K562 (cell line): ENCODE data around the gene KL. TPM values are rescaled to one million over a fixed set of nuclear protein-coding genes. Genes with fewer than 3 reads are reported as not detected.

ENCODE experiments used
- ATAC-seq: fragments of 200-7000 bp; cut with Tn5 transposase; 3 replicates; pipeline ENCODE4 v1.9.1; 2020; ENCODE audit warnings: moderate library complexity
- BruUV-seq: library from RNA; stranded (reverse); fragments of 400-500 nt; replicated peaks from 2 replicates; lab custom pipeline; 2021; lab: Mats Ljungman, UMichigan
- CTCF ChIA-PET: fragments of 300-600 bp; formaldehyde crosslinking; extraction: SDS; loops from one replicate; lab custom pipeline; 2021; ENCODE audit warnings: low intra/inter-chr PET ratio; lab: Yijun Ruan, JAX
- POLR2A ChIA-PET: fragments of 300-600, 350-650 bp; sonication (Branson Sonifier 250); formaldehyde crosslinking; extraction: SDS; loops from one replicate; lab custom pipeline; 2021; ENCODE audit warnings: antibody characterized with exemption, inconsistent platforms; lab: Yijun Ruan, JAX
- DNase-seq, 4 experiments: peaks; one replicate each; pipeline versions ENCODE4 v3.0.0 to v3.0.0-alpha.2; 2011 to 2018; ENCODE audit warnings: low spot score in 3 of 4, mixed read lengths in 3 of 4; ENCODE audit errors: extremely low read depth in 1 of 4
- FAIRE-seq: peaks from 2 replicates; lab custom pipeline; 2011; peaks lifted over from hg19 to GRCh38; lab: Jason Lieb, UNC
- H2AFZ ChIP-seq: 2 replicates; pipeline ENCODE4 v1.6.0; 2011; ENCODE audit warnings: low read depth, low read length, control low read depth, inconsistent platforms
- H3K27ac ChIP-seq: fragments of 200-600 bp; 3 replicates; pipeline ENCODE4 v1.8.0; 2011; ENCODE audit warnings: low read depth, mild to moderate bottlenecking, control low read depth, inconsistent platforms, low read length, moderate library complexity, mixed read lengths; ENCODE audit errors: extremely low read depth
- H3K27me3 ChIP-seq, 2 experiments: fragments of 300-600 bp in 1 of 2; 2 replicates in 1 of 2; 3 replicates in 1 of 2; pipeline versions ENCODE4 v1.6.0 to v1.8.0; 2011; ENCODE audit warnings: inconsistent platforms in 2 of 2, low read length in 2 of 2, mild to moderate bottlenecking in 1 of 2, mixed read lengths in 1 of 2, moderate library complexity in 1 of 2; ENCODE audit not compliant: control insufficient read depth in 2 of 2, insufficient read depth in 2 of 2
- H3K36me3 ChIP-seq: fragments of 300-600 bp; 3 replicates; pipeline ENCODE4 v1.8.0; 2011; ENCODE audit warnings: mild to moderate bottlenecking, low read length, inconsistent platforms; ENCODE audit not compliant: control insufficient read depth, insufficient read depth
- H3K4me1 ChIP-seq, 2 experiments: fragments of 200-600 bp in 1 of 2; replicated peaks in 1 of 2; 2 replicates in 1 of 2; 3 replicates in 1 of 2; pipeline versions ENCODE4 v1.5.1 to v1.8.0; 2011; ENCODE audit warnings: inconsistent platforms in 2 of 2, low read length in 2 of 2, mild to moderate bottlenecking in 1 of 2, mixed read lengths in 1 of 2, moderate library complexity in 1 of 2; ENCODE audit not compliant: control insufficient read depth in 2 of 2, insufficient read depth in 2 of 2
- H3K4me2 ChIP-seq: 2 replicates; pipeline ENCODE4 v1.6.1; 2011; ENCODE audit warnings: low read length, control low read depth, inconsistent platforms, mixed read lengths; ENCODE audit not compliant: insufficient read depth
- H3K4me3 ChIP-seq: fragments of 200-600 bp; sonication (generic), shearing (Covaris generic); 2 replicates; pipeline ENCODE4 v1.5.1; 2016; ENCODE audit warnings: control low read depth, inconsistent platforms
- H3K79me2 ChIP-seq: fragments of 200-600 bp; 3 replicates; pipeline ENCODE4 v1.8.0; 2011; ENCODE audit warnings: low read length, inconsistent platforms; ENCODE audit not compliant: control insufficient read depth, insufficient read depth
- H3K9ac ChIP-seq, 2 experiments: 2 replicates each; pipeline versions ENCODE4 v1.6.0 to v1.6.1; 2011; ENCODE audit warnings: low read depth in 2 of 2, low read length in 2 of 2, control low read depth in 1 of 2, inconsistent platforms in 1 of 2, mild to moderate bottlenecking in 1 of 2, mixed read lengths in 1 of 2; ENCODE audit not compliant: insufficient read depth in 1 of 2
- H3K9me1 ChIP-seq: one replicate; pipeline ENCODE4 v1.6.0; 2011; ENCODE audit warnings: inconsistent platforms, mild to moderate bottlenecking, low read length, moderate library complexity; ENCODE audit not compliant: control insufficient read depth, insufficient read depth
- H3K9me3 ChIP-seq: replicated peaks from 2 replicates; pipeline ENCODE4 v1.5.1; 2011; ENCODE audit warnings: low read depth, low read length, inconsistent platforms; ENCODE audit not compliant: control insufficient read depth, insufficient read depth
- H4K20me1 ChIP-seq: replicated peaks from 2 replicates; pipeline ENCODE4 v1.6.1; 2011; ENCODE audit warnings: low read length, inconsistent platforms, mixed read lengths; ENCODE audit not compliant: control insufficient read depth, insufficient read depth
- GATA2 ChIP-seq: sonication (generic); formaldehyde crosslinking; IDR thresholded peaks from 2 replicates; pipeline ENCODE4 v1.4.0; 2020; ENCODE audit warnings: mild to moderate bottlenecking, missing genetic modification reagents
- PREB ChIP-seq: sonication (generic); formaldehyde crosslinking; IDR thresholded peaks from 2 replicates; pipeline ENCODE4 v1.8.1; 2023; ENCODE audit warnings: mild to moderate bottlenecking, missing genetic modification reagents
- RBM25 ChIP-seq: fragments of 200-400 bp; formaldehyde crosslinking; IDR thresholded peaks from 2 replicates; pipeline ENCODE4 v1.6.1; 2018; ENCODE audit warnings: low read length, low read depth, moderate library complexity; ENCODE audit not compliant: severe bottlenecking
- RHOXF2B ChIP-seq: fragments of 250-450 bp; sonication (Bioruptor Pico); conservative IDR thresholded peaks from 2 replicates; pipeline ENCODE4 v1.5.1; 2021
- SIX5 ChIP-seq, 2 experiments: IDR thresholded peaks; 2 replicates each; pipeline ENCODE4 v1.6.1; 2011; ENCODE audit warnings: low read length in 2 of 2, borderline replicate concordance in 1 of 2, low read depth in 1 of 2, mild to moderate bottlenecking in 1 of 2, moderate library complexity in 1 of 2; ENCODE audit not compliant: insufficient read depth in 1 of 2
- SMAD3 ChIP-seq: fragments of 450-650 bp; formaldehyde crosslinking; conservative IDR thresholded peaks from 2 replicates; pipeline ENCODE4 v1.4.0; 2020; ENCODE audit warnings: mild to moderate bottlenecking
- ZHX1 ChIP-seq: fragments of 150-350 bp; conservative IDR thresholded peaks from 2 replicates; pipeline ENCODE4 v1.6.1; 2014; ENCODE audit warnings: low read length
- in situ Hi-C: fragments of 300-500 bp; cut with MboI; formaldehyde crosslinking; loops from 4 replicates; pipeline ENCODE4 v1.15.0; 2018; ENCODE audit warnings: inconsistent platforms, mixed read lengths
- intact Hi-C: fragments of 100-400 bp; cut with micrococcal nuclease; formaldehyde crosslinking; loops from 2 replicates; pipeline ENCODE4 v1.14.2; 2022
- polyA plus RNA-seq, 8 experiments: library from polyadenylated mRNA; depleted of rRNA in 4 of 8; stranded (reverse) in 5 of 8; unstranded in 3 of 8; fragments of >200 nt; fragmentation: Nextera tagmentation in 2 of 8; fragmentation: Illumina TruSeq in 1 of 8; extraction: Ambion mirVana in 2 of 8; extraction: Trizol in 1 of 8; gene quantifications; 2 replicates each; pipeline versions ENCODE4 v1.2.1 to v1.2.3, GENCODE V29; 2011 to 2014; ENCODE audit warnings: inconsistent platforms in 1 of 8, missing spikeins in 1 of 8
- total RNA-seq, 7 experiments: library from RNA; depleted of rRNA in 6 of 7; stranded (reverse); fragments of >200 nt in 6 of 7; fragmentation: Illumina TruSeq in 2 of 7; extraction: Trizol in 2 of 7; gene quantifications; 2 replicates each; pipeline versions ENCODE4 v1.2.1 to v1.2.3, GENCODE V29; 2011 to 2021; ENCODE audit warnings: low replicate concordance in 1 of 7
- TF ChIP-seq, protein P1 (sequence below): sonication (generic); formaldehyde crosslinking; IDR thresholded peaks from 2 replicates; pipeline ENCODE4 v1.8.1; 2022; ENCODE audit warnings: missing genetic modification reagents
- TF ChIP-seq, protein P2 (sequence below), 2 experiments: fragments of 450-650 bp; formaldehyde crosslinking in 1 of 2; IDR thresholded peaks; 2 replicates each; pipeline versions ENCODE4 v1.4.0 to v1.6.1; 2014 to 2020; ENCODE audit warnings: mild to moderate bottlenecking in 2 of 2, borderline replicate concordance in 1 of 2, low read depth in 1 of 2

KL gene
- total and polyA plus RNA-seq, 9 of the 15 experiments (the other 6 are each of a cell fraction or from before 2014, with no cell fraction given) = not detected

DNA sequence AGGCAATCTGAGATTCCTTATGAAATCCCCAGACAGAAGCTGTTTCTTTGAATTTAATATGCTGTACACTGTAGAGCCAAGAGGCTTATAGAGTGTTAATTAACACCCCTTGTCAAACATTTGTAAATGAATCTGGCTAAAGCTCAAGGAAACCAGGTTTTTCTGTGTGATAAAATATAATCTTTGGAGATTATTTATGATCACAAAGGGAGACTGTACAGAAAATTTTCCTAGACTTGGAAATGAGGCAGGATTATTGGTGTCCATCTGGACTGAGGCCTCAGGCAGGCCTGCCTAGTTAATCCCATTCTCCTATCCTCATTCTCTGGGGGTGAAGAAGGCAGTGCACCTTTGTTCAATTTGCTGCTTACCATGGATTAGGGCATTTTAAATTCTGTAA is 17.8 kb downstream of the KL start:
- POLR2A ChIA-PET = no interaction called here
- TF ChIP-seq, protein P1, sequence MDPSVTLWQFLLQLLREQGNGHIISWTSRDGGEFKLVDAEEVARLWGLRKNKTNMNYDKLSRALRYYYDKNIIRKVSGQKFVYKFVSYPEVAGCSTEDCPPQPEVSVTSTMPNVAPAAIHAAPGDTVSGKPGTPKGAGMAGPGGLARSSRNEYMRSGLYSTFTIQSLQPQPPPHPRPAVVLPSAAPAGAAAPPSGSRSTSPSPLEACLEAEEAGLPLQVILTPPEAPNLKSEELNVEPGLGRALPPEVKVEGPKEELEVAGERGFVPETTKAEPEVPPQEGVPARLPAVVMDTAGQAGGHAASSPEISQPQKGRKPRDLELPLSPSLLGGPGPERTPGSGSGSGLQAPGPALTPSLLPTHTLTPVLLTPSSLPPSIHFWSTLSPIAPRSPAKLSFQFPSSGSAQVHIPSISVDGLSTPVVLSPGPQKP (CRISPR knock-in tag) = no peak
- no peak for TF ChIP-seq SMAD3 (CRISPR knock-in tag)
- TF ChIP-seq RBM25 = no peak
- TF ChIP-seq ZHX1 = no peak
- TF ChIP-seq SIX5 (IDR thresholded peaks at IDR 0.05; ENCODE audit: borderline replicate concordance in 1 of 2, insufficient read depth in 1 of 2, low read depth in 1 of 2, low read length in 2 of 2) = no peak
- TF ChIP-seq, protein P2, sequence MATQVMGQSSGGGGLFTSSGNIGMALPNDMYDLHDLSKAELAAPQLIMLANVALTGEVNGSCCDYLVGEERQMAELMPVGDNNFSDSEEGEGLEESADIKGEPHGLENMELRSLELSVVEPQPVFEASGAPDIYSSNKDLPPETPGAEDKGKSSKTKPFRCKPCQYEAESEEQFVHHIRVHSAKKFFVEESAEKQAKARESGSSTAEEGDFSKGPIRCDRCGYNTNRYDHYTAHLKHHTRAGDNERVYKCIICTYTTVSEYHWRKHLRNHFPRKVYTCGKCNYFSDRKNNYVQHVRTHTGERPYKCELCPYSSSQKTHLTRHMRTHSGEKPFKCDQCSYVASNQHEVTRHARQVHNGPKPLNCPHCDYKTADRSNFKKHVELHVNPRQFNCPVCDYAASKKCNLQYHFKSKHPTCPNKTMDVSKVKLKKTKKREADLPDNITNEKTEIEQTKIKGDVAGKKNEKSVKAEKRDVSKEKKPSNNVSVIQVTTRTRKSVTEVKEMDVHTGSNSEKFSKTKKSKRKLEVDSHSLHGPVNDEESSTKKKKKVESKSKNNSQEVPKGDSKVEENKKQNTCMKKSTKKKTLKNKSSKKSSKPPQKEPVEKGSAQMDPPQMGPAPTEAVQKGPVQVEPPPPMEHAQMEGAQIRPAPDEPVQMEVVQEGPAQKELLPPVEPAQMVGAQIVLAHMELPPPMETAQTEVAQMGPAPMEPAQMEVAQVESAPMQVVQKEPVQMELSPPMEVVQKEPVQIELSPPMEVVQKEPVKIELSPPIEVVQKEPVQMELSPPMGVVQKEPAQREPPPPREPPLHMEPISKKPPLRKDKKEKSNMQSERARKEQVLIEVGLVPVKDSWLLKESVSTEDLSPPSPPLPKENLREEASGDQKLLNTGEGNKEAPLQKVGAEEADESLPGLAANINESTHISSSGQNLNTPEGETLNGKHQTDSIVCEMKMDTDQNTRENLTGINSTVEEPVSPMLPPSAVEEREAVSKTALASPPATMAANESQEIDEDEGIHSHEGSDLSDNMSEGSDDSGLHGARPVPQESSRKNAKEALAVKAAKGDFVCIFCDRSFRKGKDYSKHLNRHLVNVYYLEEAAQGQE (IDR thresholded peaks at IDR 0.05; ENCODE audit: borderline replicate concordance) = no peak
- TF ChIP-seq, protein P2 (CRISPR knock-in tag; IDR thresholded peaks at IDR 0.05; ENCODE audit: low read depth) = no peak
- TF ChIP-seq GATA2 (CRISPR knock-in tag) = no peak
- TF ChIP-seq RHOXF2B (CRISPR knock-in tag) = no peak
- no peak for TF ChIP-seq PREB (CRISPR knock-in tag)

More for the DNA sequence above, 17.8 kb downstream of the KL start:
- H3K4me3 ChIP-seq = no peak overlapping the region
- no TSS peak for BruUV-seq
- ATAC-seq (no peak), DNase-seq (no peak), FAIRE-seq (no peak)
- H3K27ac ChIP-seq = no peak overlapping the region
- no peaks in the 10 kb centered on the region for H3K27me3 ChIP-seq
- H3K4me2 ChIP-seq = no peak overlapping the region
- no peaks in the 10 kb centered on the region for H3K79me2 ChIP-seq
- H3K9me3 ChIP-seq = no peaks in the 10 kb centered on the region
- no peaks in the 10 kb centered on the region for H4K20me1 ChIP-seq
- no peak overlapping the region for H3K9ac ChIP-seq
- no peaks in the 10 kb centered on the region for H3K4me1 ChIP-seq
- no peak overlapping the region for H2AFZ ChIP-seq
- no peaks in the 10 kb centered on the region for H3K9me1 ChIP-seq
- no peaks in the 10 kb centered on the region for H3K36me3 ChIP-seq
- in situ Hi-C loops = no loop called here
- CTCF ChIA-PET = no interaction called here
- intact Hi-C loops = no loop called here
